Upper lobe of left lung (tissue), 6 donors: ENCODE data around the gene MFSD6. TPM values are rescaled to one million over a fixed set of nuclear protein-coding genes. Genes with fewer than 3 reads are reported as not detected.
"Not testable (repeated sequence)": the region's sequence is repeated elsewhere in the genome, so short reads cannot be mapped to it uniquely, and the experiment has no call there.

ENCODE experiments used
- ATAC-seq, 2 donors: fragments of 200-7000 bp; cut with Tn5 transposase; one replicate each; pipeline ENCODE4 v1.9.1; 2022; ENCODE audit warnings: mild to moderate bottlenecking in 2 of 2, moderate library complexity in 2 of 2; ENCODE audit not compliant: low FRiP score in 2 of 2
- DNase-seq, 2 donors: peaks; one replicate each; pipeline ENCODE4 v3.0.0-alpha.2; 2019 to 2020
- H3K27ac ChIP-seq, 4 donors: fragments of 200-600 bp; sonication (generic); one replicate each; pipeline ENCODE4 v1.5.1; 2016 to 2019
- H3K27me3 ChIP-seq, 4 donors: fragments of 200-600 bp; sonication (generic); one replicate each; pipeline ENCODE4 v1.5.1; 2017 to 2019
- H3K36me3 ChIP-seq, 4 donors: fragments of 200-600 bp; sonication (generic); one replicate each; pipeline ENCODE4 v1.5.1; 2016 to 2019
- H3K4me1 ChIP-seq, 4 donors: fragments of 200-600 bp; sonication (generic); one replicate each; pipeline ENCODE4 v1.5.1; 2018 to 2019
- H3K4me3 ChIP-seq, 4 donors: fragments of 200-600 bp; sonication (generic); one replicate each; pipeline ENCODE4 v1.5.1; 2017 to 2019; ENCODE audit warnings: mild to moderate bottlenecking in 2 of 4, moderate library complexity in 1 of 4
- H3K9me3 ChIP-seq, 4 donors: fragments of 200-600 bp; sonication (generic); one replicate each; pipeline ENCODE4 v1.5.1; 2018 to 2019
- EP300 ChIP-seq, 4 donors: sonication (generic); formaldehyde crosslinking; IDR thresholded peaks; one replicate each; pipeline ENCODE4 v1.5.1; 2017; ENCODE audit warnings: antibody characterized with exemption in 4 of 4, control low read depth in 2 of 4
- POLR2A ChIP-seq, 4 donors: fragments of 450-650 bp; IDR thresholded peaks; one replicate each; pipeline ENCODE4 v1.5.1; 2016 to 2017; ENCODE audit warnings: antibody characterized with exemption in 4 of 4, mild to moderate bottlenecking in 2 of 4
- POLR2AphosphoS5 ChIP-seq, 2 donors: sonication (generic); formaldehyde crosslinking; IDR thresholded peaks; one replicate each; pipeline ENCODE4 v1.5.1; 2017; ENCODE audit warnings: antibody characterized with exemption in 2 of 2
- WGBS, 2 donors: methylation state at CpG; one replicate each; pipeline ENCODE4 v1.1.5; 2017 to 2018; 5-methylcytosine and 5-hydroxymethylcytosine counted together
- total RNA-seq, 6 donors: library from RNA; depleted of rRNA in 4 of 6; stranded (reverse); fragments of >200 nt in 4 of 6; gene quantifications; one replicate each; pipeline versions ENCODE4 v1.1.0 to v1.2.1, GENCODE V29; 2016 to 2021
- TF ChIP-seq, protein P1 (sequence below), 6 experiments: fragments of 450-650 bp in 4 of 6; fragments of 200-600 bp in 2 of 6; sonication (generic) in 2 of 6; IDR thresholded peaks; one replicate each; pipeline ENCODE4 v1.5.1; 2016 to 2019; ENCODE audit warnings: antibody characterized with exemption in 6 of 6
- donor health status: DM: no; HTN: no; CAD: no; lungs with moderate emphysema.
- donor health status: DM: no; HTN: yes; CAD: no; lungs with severe emphysema.

MFSD6 gene
- total RNA-seq, 6 donors from 2014 or later: 46.9 to 136 (median 80.4) TPM

GRCh38 chr2:190493095-190493494 is 84.9 kb downstream of the MFSD6 start:
- Histone ChIP-seq H3K27ac (no peak overlapping the region), H3K36me3 (peaks cover 11 to 52% (median 16%) of the 10 kb centered on the region in 4 donors), H3K4me1 (peaks cover 0 to 5% (median 0%) of the 10 kb centered on the region in 4 donors), H3K4me3 (no peak overlapping the region), H3K9me3 (peaks cover 0 to 3% (median 0%) of the 10 kb centered on the region in 4 donors), H3K27me3 (no peaks in the 10 kb centered on the region)
- no peak for ATAC-seq
- 61 to 88% methylated on average over 2 of the region's 2 CpGs for WGBS, 2 donors
- DNase-seq: no peak
- no peak for TF ChIP-seq POLR2AphosphoS5 (IDR thresholded peaks at IDR 0.05)
- TF ChIP-seq, protein P1, sequence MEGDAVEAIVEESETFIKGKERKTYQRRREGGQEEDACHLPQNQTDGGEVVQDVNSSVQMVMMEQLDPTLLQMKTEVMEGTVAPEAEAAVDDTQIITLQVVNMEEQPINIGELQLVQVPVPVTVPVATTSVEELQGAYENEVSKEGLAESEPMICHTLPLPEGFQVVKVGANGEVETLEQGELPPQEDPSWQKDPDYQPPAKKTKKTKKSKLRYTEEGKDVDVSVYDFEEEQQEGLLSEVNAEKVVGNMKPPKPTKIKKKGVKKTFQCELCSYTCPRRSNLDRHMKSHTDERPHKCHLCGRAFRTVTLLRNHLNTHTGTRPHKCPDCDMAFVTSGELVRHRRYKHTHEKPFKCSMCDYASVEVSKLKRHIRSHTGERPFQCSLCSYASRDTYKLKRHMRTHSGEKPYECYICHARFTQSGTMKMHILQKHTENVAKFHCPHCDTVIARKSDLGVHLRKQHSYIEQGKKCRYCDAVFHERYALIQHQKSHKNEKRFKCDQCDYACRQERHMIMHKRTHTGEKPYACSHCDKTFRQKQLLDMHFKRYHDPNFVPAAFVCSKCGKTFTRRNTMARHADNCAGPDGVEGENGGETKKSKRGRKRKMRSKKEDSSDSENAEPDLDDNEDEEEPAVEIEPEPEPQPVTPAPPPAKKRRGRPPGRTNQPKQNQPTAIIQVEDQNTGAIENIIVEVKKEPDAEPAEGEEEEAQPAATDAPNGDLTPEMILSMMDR (IDR thresholded peaks at IDR 0.05): no peak
- TF ChIP-seq EP300 (IDR thresholded peaks at IDR 0.05): no peak
- TF ChIP-seq POLR2A (IDR thresholded peaks at IDR 0.05): no peak

DNA sequence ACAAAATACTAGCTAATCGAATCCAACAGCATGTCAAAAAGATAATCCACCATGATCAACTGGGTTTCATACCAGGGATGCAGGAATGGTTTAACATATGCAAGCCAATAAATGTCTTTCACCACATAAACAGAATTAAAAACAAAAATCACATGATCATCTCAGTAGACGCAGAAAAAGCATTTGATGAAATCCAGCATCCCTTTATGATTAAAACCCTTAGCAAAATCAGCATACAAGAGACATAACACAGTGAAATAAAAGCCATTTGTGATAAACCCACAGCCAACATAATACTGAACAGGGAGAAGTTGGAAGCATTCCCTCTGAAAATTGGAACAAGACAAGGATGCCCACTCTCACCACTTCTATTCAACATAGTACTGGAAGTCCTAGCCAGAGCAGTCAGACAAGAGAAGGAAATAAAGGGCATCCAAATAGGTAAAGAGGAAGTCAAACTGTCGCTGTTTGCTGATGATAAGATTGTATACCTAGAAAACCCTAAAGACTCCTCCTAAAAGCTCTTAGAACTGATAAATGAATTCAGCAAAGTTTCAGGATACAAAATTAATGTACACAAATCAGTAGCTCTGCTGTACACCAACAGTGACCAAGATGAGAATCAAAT is 86.6 kb downstream of the MFSD6 start:
- not testable (repeated sequence) for ATAC-seq, DNase-seq, H3K4me1 ChIP-seq, H3K27me3 ChIP-seq, H3K9me3 ChIP-seq, H3K4me3 ChIP-seq
- H3K27ac ChIP-seq: peak overlapping the region in 1 of 4 donors; percentile 10
- H3K36me3 ChIP-seq: peaks cover 5 to 40% (median 9%) of the 10 kb centered on the region in 4 donors
- WGBS, 2 donors: 80 to 82% methylated on average over 3 of the region's 3 CpGs

GRCh38 chr2:190497428-190497827 is 89.3 kb downstream of the MFSD6 start:
- Histone ChIP-seq H3K4me1 (peaks cover 0 to 10% (median 3%) of the 10 kb centered on the region in 4 donors), H3K27ac (no peak overlapping the region), H3K4me3 (no peak overlapping the region), H3K36me3 (peaks cover 0 to 23% (median 5%) of the 10 kb centered on the region in 4 donors), H3K9me3 (no peaks in the 10 kb centered on the region), H3K27me3 (no peaks in the 10 kb centered on the region)
- TF ChIP-seq POLR2AphosphoS5 (IDR thresholded peaks at IDR 0.05) (no peak), POLR2A (IDR thresholded peaks at IDR 0.05) (no peak), EP300 (IDR thresholded peaks at IDR 0.05) (no peak)
- TF ChIP-seq, protein P1 (IDR thresholded peaks at IDR 0.05): no peak
- no peak for ATAC-seq
- WGBS, 2 donors: 76 to 82% methylated on average over 4 of the region's 4 CpGs
- no peak for DNase-seq

DNA sequence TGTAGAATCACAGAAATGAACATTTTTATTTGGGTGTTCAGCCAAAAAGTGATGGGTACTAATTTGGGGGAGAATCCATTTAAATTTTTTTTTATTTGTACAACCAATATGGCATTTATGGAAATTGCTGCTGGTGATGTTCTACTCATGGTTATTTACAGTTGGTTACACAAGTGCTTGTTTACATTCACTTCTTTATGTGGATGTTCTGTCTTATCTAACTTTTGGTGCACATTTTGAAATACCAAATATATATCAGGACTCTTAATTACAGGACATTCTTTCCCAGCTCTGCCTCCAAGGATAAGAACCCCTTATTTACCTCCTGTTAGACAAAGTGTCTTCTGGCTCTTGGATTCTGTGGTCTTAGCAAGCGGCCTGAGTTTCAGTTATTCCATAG is 91.1 kb downstream of the MFSD6 start:
- no peaks in the 10 kb centered on the region for H3K9me3 ChIP-seq
- peaks cover 0 to 17% (median 4%) of the 10 kb centered on the region in 4 donors for H3K4me1 ChIP-seq
- WGBS, 2 donors: 95 to 100% methylated on average over 1 of the region's 1 CpG
- peak overlapping the region in 2 of 4 donors; percentile 37 to 54 for H3K27ac ChIP-seq
- H3K4me3 ChIP-seq: no peak overlapping the region
- no peak for DNase-seq
- no peak for ATAC-seq
- H3K27me3 ChIP-seq: no peaks in the 10 kb centered on the region
- TF ChIP-seq, protein P1 (IDR thresholded peaks at IDR 0.05): no peak
- TF ChIP-seq POLR2AphosphoS5 (IDR thresholded peaks at IDR 0.05) (no peak), EP300 (IDR thresholded peaks at IDR 0.05) (no peak), POLR2A (IDR thresholded peaks at IDR 0.05) (no peak)
- peaks cover 0 to 35% (median 6%) of the 10 kb centered on the region in 4 donors for H3K36me3 ChIP-seq

GRCh38 chr2:190500054-190500502 is 91.9 kb downstream of the MFSD6 start:
- H3K4me3 ChIP-seq: no peak overlapping the region
- ATAC-seq: peak; percentile 21 to 26
- H3K9me3 ChIP-seq: no peaks in the 10 kb centered on the region
- H3K27ac ChIP-seq: peak overlapping the region in 3 of 4 donors; percentile 37 to 54 (median 47)
- TF ChIP-seq POLR2AphosphoS5 (IDR thresholded peaks at IDR 0.05): no peak
- peak in 1 of 2 donors; percentile 45 for DNase-seq
- no peaks in the 10 kb centered on the region for H3K27me3 ChIP-seq
- H3K36me3 ChIP-seq: peaks cover 2 to 38% (median 8%) of the 10 kb centered on the region in 4 donors
- 68 to 74% methylated on average over 2 to 7 of the region's 7 CpGs for WGBS, 2 donors
- H3K4me1 ChIP-seq: peaks cover 0 to 17% (median 3%) of the 10 kb centered on the region in 4 donors

DNA sequence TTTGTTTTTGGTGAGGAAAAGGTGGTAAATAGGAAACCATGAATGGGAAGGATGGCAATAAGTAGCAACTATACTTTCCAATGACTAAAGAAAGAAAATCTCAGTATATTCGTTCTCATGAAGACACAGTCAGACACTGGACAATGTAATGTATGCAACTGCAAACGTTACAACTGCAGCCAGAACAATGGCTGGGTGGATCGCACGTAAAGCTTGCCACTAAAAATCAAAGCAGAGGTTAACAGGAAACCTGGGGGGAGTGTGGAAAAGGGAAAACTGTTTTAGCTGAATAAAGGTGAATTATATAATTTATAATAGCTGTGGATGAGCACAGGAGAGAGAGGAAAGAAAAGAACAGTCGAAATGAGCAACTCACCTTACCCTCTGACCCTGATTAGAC is 93.1 kb downstream of the MFSD6 start:
- 70 to 81% methylated on average over 5 of the region's 5 CpGs for WGBS, 2 donors
- H3K36me3 ChIP-seq: peaks cover 2 to 47% (median 8%) of the 10 kb centered on the region in 4 donors
- no peak overlapping the region for H3K4me3 ChIP-seq
- TF ChIP-seq, protein P1 (IDR thresholded peaks at IDR 0.05): no peak
- TF ChIP-seq EP300 (IDR thresholded peaks at IDR 0.05) (no peak), POLR2AphosphoS5 (IDR thresholded peaks at IDR 0.05) (no peak), POLR2A (IDR thresholded peaks at IDR 0.05) (no peak)
- no peak overlapping the region for H3K27ac ChIP-seq
- peaks cover 0 to 17% (median 3%) of the 10 kb centered on the region in 4 donors for H3K4me1 ChIP-seq
- ATAC-seq (no peak), DNase-seq (no peak)
- H3K27me3 ChIP-seq: no peaks in the 10 kb centered on the region
- H3K9me3 ChIP-seq: no peaks in the 10 kb centered on the region
